Hepatocyte (in vitro differentiated cells): ENCODE measurements around the gene RNASE13. TPM values are rescaled to one million over a fixed set of nuclear protein-coding genes. Genes with fewer than 3 reads are reported as not detected.

Source experiments
- DNase-seq: peaks from one replicate; pipeline ENCODE4 v3.0.0-alpha.2; 2016; ENCODE audit warnings: low spot score
- H2AFZ ChIP-seq: fragments of 200-600 bp; sonication (generic); 2 replicates; pipeline ENCODE4 v1.6.0; 2016; ENCODE audit warnings: antibody characterized with exemption, mild to moderate bottlenecking
- H3K27ac ChIP-seq: fragments of 200-600 bp; sonication (generic); 2 replicates; pipeline ENCODE4 v1.5.1; 2016; ENCODE audit warnings: mild to moderate bottlenecking
- H3K27me3 ChIP-seq: fragments of 200-600 bp; sonication (generic); 2 replicates; pipeline ENCODE4 v1.6.1; 2016
- H3K36me3 ChIP-seq: fragments of 200-600 bp; sonication (generic); replicated peaks from 2 replicates; pipeline ENCODE4 v1.5.1; 2016; ENCODE audit warnings: low read depth; ENCODE audit not compliant: insufficient read depth
- H3K4me1 ChIP-seq: fragments of 200-600 bp; sonication (generic); 2 replicates; pipeline ENCODE4 v1.5.1; 2016; ENCODE audit warnings: mild to moderate bottlenecking, moderate library complexity; ENCODE audit not compliant: insufficient read depth
- H3K4me2 ChIP-seq: fragments of 200-600 bp; sonication (generic); 2 replicates; pipeline ENCODE4 v1.6.0; 2016
- H3K4me3 ChIP-seq: fragments of 200-600 bp; sonication (generic); 2 replicates; pipeline ENCODE4 v1.5.1; 2016; ENCODE audit warnings: mild to moderate bottlenecking
- H3K79me2 ChIP-seq: fragments of 200-600 bp; sonication (generic); 2 replicates; pipeline ENCODE4 v1.6.0; 2017; ENCODE audit warnings: mild to moderate bottlenecking
- H3K9me2 ChIP-seq: fragments of 200-600 bp; sonication (generic); replicated peaks from 2 replicates; pipeline ENCODE4 v1.6.0; 2017; ENCODE audit warnings: mild to moderate bottlenecking; ENCODE audit not compliant: insufficient read depth
- H3K9me3 ChIP-seq: fragments of 200-600 bp; sonication (generic); 2 replicates; pipeline ENCODE4 v1.5.1; 2016; ENCODE audit warnings: low read depth, mild to moderate bottlenecking
- H4K20me1 ChIP-seq: fragments of 200-600 bp; sonication (generic); 2 replicates; pipeline ENCODE4 v1.6.0; 2016; ENCODE audit warnings: mild to moderate bottlenecking; ENCODE audit not compliant: insufficient read depth, poor library complexity, severe bottlenecking
- EZH2 ChIP-seq: fragments of 200-600 bp; sonication (generic); IDR thresholded peaks from 2 replicates; pipeline ENCODE4 v1.6.1; 2016; ENCODE audit warnings: antibody characterized with exemption, mild to moderate bottlenecking, borderline replicate concordance
- EZH2phosphoT487 ChIP-seq: fragments of 200-600 bp; sonication (generic); IDR thresholded peaks from one replicate; pipeline ENCODE4 v1.6.1; 2018; ENCODE audit warnings: antibody characterized with exemption, mild to moderate bottlenecking, low read depth, moderate library complexity; ENCODE audit not compliant: unreplicated experiment, severe bottlenecking
- WGBS: methylation state at CpG from one replicate; pipeline ENCODE4 v1.1.6; 2016; ENCODE audit warnings: low lambda C conversion rate; ENCODE audit errors: missing lambda C conversion rate; 5-methylcytosine and 5-hydroxymethylcytosine counted together
- polyA plus RNA-seq: library from polyadenylated mRNA; unstranded; fragments of >200 nt; fragmentation: Nextera tagmentation; extraction: Ambion mirVana; gene quantifications from 2 replicates; pipeline ENCODE4 v1.2.1, GENCODE V29; 2016
- total RNA-seq: library from RNA; depleted of rRNA; stranded (reverse); fragments of >200 nt; gene quantifications from 2 replicates; pipeline ENCODE4 v1.2.3, GENCODE V29; 2014
- TF ChIP-seq, protein P1 (sequence below): fragments of 200-600 bp; sonication (generic); IDR thresholded peaks from 2 replicates; pipeline ENCODE4 v1.5.1; 2016; ENCODE audit warnings: antibody characterized with exemption, mild to moderate bottlenecking; ENCODE audit not compliant: poor library complexity

RNASE13 gene
- total and polyA plus RNA-seq, 2 experiments from 2014 or later, result not detected

DNA sequence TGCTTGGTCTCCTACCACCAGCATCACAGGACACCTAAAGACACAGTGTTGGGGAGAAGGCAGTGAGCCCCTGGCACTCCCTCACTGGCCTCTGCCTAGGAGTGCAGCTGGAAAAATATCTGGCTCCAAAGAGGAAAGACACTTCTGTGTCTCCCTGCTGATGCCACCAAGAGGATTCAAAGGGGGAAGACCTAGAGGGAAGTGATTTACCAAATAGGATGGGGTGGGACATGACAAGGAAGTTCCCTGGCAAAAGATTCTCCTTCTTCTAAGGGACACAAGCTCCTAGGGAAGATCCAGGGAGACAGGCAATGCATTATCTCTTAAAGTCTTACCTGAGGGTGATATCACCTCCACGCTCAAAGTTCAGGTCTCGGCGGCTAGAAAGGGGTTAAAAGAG lies 15.8 kb downstream of the RNASE13 start:
- TF ChIP-seq, protein P1, sequence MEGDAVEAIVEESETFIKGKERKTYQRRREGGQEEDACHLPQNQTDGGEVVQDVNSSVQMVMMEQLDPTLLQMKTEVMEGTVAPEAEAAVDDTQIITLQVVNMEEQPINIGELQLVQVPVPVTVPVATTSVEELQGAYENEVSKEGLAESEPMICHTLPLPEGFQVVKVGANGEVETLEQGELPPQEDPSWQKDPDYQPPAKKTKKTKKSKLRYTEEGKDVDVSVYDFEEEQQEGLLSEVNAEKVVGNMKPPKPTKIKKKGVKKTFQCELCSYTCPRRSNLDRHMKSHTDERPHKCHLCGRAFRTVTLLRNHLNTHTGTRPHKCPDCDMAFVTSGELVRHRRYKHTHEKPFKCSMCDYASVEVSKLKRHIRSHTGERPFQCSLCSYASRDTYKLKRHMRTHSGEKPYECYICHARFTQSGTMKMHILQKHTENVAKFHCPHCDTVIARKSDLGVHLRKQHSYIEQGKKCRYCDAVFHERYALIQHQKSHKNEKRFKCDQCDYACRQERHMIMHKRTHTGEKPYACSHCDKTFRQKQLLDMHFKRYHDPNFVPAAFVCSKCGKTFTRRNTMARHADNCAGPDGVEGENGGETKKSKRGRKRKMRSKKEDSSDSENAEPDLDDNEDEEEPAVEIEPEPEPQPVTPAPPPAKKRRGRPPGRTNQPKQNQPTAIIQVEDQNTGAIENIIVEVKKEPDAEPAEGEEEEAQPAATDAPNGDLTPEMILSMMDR, result no peak
- TF ChIP-seq EZH2 (no peak), EZH2phosphoT487 (no peak)
- H4K20me1 ChIP-seq, result no peaks in the 10 kb centered on the region
- DNase-seq, result no peak
- no peak overlapping the region for H3K27ac ChIP-seq
- no peak overlapping the region for H2AFZ ChIP-seq
- H3K9me3 ChIP-seq, result no peaks in the 10 kb centered on the region
- no peak overlapping the region for H3K4me2 ChIP-seq
- no peaks in the 10 kb centered on the region for H3K27me3 ChIP-seq
- WGBS, result 97% methylated on average over 3 of the region's 3 CpGs
- H3K79me2 ChIP-seq, result peaks cover 6% of the 10 kb centered on the region
- H3K4me3 ChIP-seq, result no peak overlapping the region
- H3K36me3 ChIP-seq, result no peaks in the 10 kb centered on the region
- no peaks in the 10 kb centered on the region for H3K4me1 ChIP-seq
- H3K9me2 ChIP-seq, result no peaks in the 10 kb centered on the region

DNA sequence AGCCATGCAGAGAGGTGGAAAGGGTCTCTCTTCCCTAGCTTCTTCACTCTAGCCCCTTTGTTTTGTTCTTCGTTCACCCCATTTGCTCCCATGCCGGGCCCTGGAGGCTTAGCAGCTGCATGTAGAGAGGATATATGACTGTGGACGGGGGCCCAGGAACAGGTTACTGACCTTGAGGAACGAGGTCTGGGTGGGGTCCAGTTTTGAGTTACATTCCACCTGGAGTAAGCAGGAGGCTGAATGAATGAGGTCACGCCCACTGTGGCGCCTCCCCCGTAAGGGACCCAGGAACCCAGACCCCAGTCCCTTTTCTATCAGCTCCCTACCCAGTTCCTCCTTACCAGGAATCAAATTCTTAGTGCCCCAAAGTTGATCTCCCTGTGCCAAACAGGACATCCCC lies 16.3 kb downstream of the RNASE13 start:
- DNase-seq, result no peak
- no peaks in the 10 kb centered on the region for H3K36me3 ChIP-seq
- no peak overlapping the region for H3K4me2 ChIP-seq
- 84% methylated on average over 6 of the region's 7 CpGs for WGBS
- no peaks in the 10 kb centered on the region for H3K9me2 ChIP-seq
- no peaks in the 10 kb centered on the region for H3K27me3 ChIP-seq
- H3K9me3 ChIP-seq, result no peaks in the 10 kb centered on the region
- no peak overlapping the region for H3K4me3 ChIP-seq
- H3K4me1 ChIP-seq, result no peaks in the 10 kb centered on the region
- TF ChIP-seq, protein P1, result no peak
- no peak for TF ChIP-seq EZH2
- no peak for TF ChIP-seq EZH2phosphoT487
- H4K20me1 ChIP-seq, result no peaks in the 10 kb centered on the region
- peaks cover under 1% of the 10 kb centered on the region for H3K79me2 ChIP-seq
- H2AFZ ChIP-seq, result no peak overlapping the region
- no peak overlapping the region for H3K27ac ChIP-seq

- no peak overlapping the region for H3K4me2 ChIP-seq
- 82% methylated on average over 28 of the region's 28 CpGs for WGBS
- no peak overlapping the region for H2AFZ ChIP-seq
- no peak for TF ChIP-seq EZH2
- TF ChIP-seq, protein P1, result no peak
- TF ChIP-seq EZH2phosphoT487, result no peak
- H3K9me3 ChIP-seq, result no peaks in the 10 kb centered on the region
- no peaks in the 10 kb centered on the region for H3K9me2 ChIP-seq
- no peak overlapping the region for H3K27ac ChIP-seq
- H4K20me1 ChIP-seq, result no peaks in the 10 kb centered on the region
- DNase-seq, result no peak
- no peaks in the 10 kb centered on the region for H3K27me3 ChIP-seq
- no peaks in the 10 kb centered on the region for H3K36me3 ChIP-seq
- H3K4me3 ChIP-seq, result no peak overlapping the region
- no peaks in the 10 kb centered on the region for H3K4me1 ChIP-seq
- H3K79me2 ChIP-seq, result no peaks in the 10 kb centered on the region
Observed at GRCh38 chr14:21017528-21018245, 16.9 kb downstream of the RNASE13 start.
